IMR-90 (cell line): ENCODE results near the gene CATSPERE. TPM values are rescaled to one million over a fixed set of nuclear protein-coding genes. Genes with fewer than 3 reads are reported as not detected.

Experiments used
- ATAC-seq: fragments of 200-7000 bp; cut with Tn5 transposase; 2 replicates; pipeline ENCODE4 v1.9.1; 2020; ENCODE audit warnings: low read depth, mild to moderate bottlenecking, moderate library complexity
- BruUV-seq: library from RNA; stranded (reverse); fragments of 400-500 nt; replicated peaks from 2 replicates; lab custom pipeline; 2021; lab: Mats Ljungman, UMichigan
- CTCF ChIA-PET: fragments of 300-600 bp; formaldehyde crosslinking; extraction: SDS; loops from one replicate; lab custom pipeline; 2021; ENCODE audit warnings: antibody characterized with exemption; lab: Yijun Ruan, JAX
- POLR2A ChIA-PET: fragments of 300-600 bp; sonication (Branson Sonifier 250); formaldehyde crosslinking; loops from one replicate; lab custom pipeline; 2022; ENCODE audit warnings: antibody characterized with exemption; ENCODE audit not compliant: unreplicated experiment; lab: Charles Lee
- DNase-seq: peaks from one replicate; pipeline ENCODE4 v3.0.0; 2013
- H2AFZ ChIP-seq: replicated peaks from 2 replicates; pipeline ENCODE3; 2013; ENCODE audit warnings: low read length, mild to moderate bottlenecking; ENCODE audit not compliant: poor library complexity
- H2AK5ac ChIP-seq: 2 replicates; pipeline ENCODE4 v1.6.1; 2013; ENCODE audit warnings: low read depth, low read length, inconsistent platforms
- H2AK9ac ChIP-seq: replicated peaks from 2 replicates; pipeline ENCODE3; 2013; ENCODE audit warnings: mild to moderate bottlenecking, low read depth, low read length, moderate library complexity; ENCODE audit not compliant: poor library complexity
- H2BK120ac ChIP-seq: 2 replicates; pipeline ENCODE4 v1.6.1; 2013; ENCODE audit warnings: low read depth, low read length, inconsistent platforms
- H2BK15ac ChIP-seq: 3 replicates; pipeline ENCODE4 v1.6.1; 2013; ENCODE audit warnings: low read depth, low read length, inconsistent platforms
- H2BK20ac ChIP-seq: 2 replicates; pipeline ENCODE4 v1.6.1; 2013; ENCODE audit warnings: low read depth, mild to moderate bottlenecking, inconsistent platforms, low read length, moderate library complexity
- H2BK5ac ChIP-seq: 2 replicates; pipeline ENCODE4 v1.6.1; 2013; ENCODE audit warnings: mild to moderate bottlenecking, low read depth, low read length, inconsistent platforms; ENCODE audit not compliant: poor library complexity, severe bottlenecking
- H3K14ac ChIP-seq: replicated peaks from 2 replicates; pipeline ENCODE4 v1.6.1; 2013; ENCODE audit warnings: low read depth, low read length, inconsistent platforms
- H3K18ac ChIP-seq: 2 replicates; pipeline ENCODE4 v1.6.1; 2013; ENCODE audit warnings: low read depth, low read length, control low read depth
- H3K23ac ChIP-seq: 2 replicates; pipeline ENCODE4 v1.6.1; 2013; ENCODE audit warnings: low read depth, low read length, inconsistent platforms
- H3K27ac ChIP-seq: 2 replicates; pipeline ENCODE4 v1.5.1; 2013; ENCODE audit warnings: mild to moderate bottlenecking, control low read depth, low read length; ENCODE audit not compliant: insufficient read depth
- H3K27me3 ChIP-seq: 2 replicates; pipeline ENCODE4 v1.6.1; 2013; ENCODE audit warnings: low read length; ENCODE audit not compliant: control insufficient read depth, insufficient read depth
- H3K36me3 ChIP-seq: 2 replicates; pipeline ENCODE4 v1.6.1; 2013; ENCODE audit warnings: low read length, mixed read lengths; ENCODE audit not compliant: control insufficient read depth, insufficient read depth
- H3K4ac ChIP-seq: 2 replicates; pipeline ENCODE4 v1.6.1; 2013; ENCODE audit warnings: low read depth, low read length, inconsistent platforms
- H3K4me1 ChIP-seq: 2 replicates; pipeline ENCODE4 v1.6.1; 2013; ENCODE audit warnings: low read length, mixed read lengths; ENCODE audit not compliant: control insufficient read depth, insufficient read depth
- H3K4me2 ChIP-seq: 2 replicates; pipeline ENCODE4 v1.6.1; 2013; ENCODE audit warnings: low read depth, mild to moderate bottlenecking, control low read depth, low read length, moderate library complexity
- H3K4me3 ChIP-seq: 2 replicates; pipeline ENCODE4 v1.5.1; 2013; ENCODE audit warnings: low read depth, mild to moderate bottlenecking, control low read depth, low read length, moderate library complexity; ENCODE audit not compliant: insufficient read depth
- H3K56ac ChIP-seq: 2 replicates; pipeline ENCODE4 v1.6.1; 2013; ENCODE audit warnings: low read length, inconsistent platforms; ENCODE audit not compliant: insufficient read depth; ENCODE audit errors: extremely low read depth
- H3K79me1 ChIP-seq, 2 experiments: 2 replicates each; pipeline ENCODE4 v1.6.1; 2013; ENCODE audit warnings: low read length in 2 of 2, inconsistent platforms in 1 of 2, low read depth in 1 of 2
- H3K9ac ChIP-seq: 2 replicates; pipeline ENCODE4 v1.6.1; 2013; ENCODE audit warnings: low read depth, low read length, control low read depth
- H3K9me1 ChIP-seq: 2 replicates; pipeline ENCODE4 v1.6.1; 2013; ENCODE audit warnings: low read length, inconsistent platforms; ENCODE audit not compliant: insufficient read depth
- H3K9me3 ChIP-seq: 2 replicates; pipeline ENCODE4 v1.6.1; 2013; ENCODE audit warnings: low read length; ENCODE audit not compliant: control insufficient read depth, insufficient read depth
- H4K20me1 ChIP-seq: 2 replicates; pipeline ENCODE4 v1.6.1; 2013; ENCODE audit warnings: low read length, inconsistent platforms; ENCODE audit not compliant: insufficient read depth
- H4K5ac ChIP-seq: 2 replicates; pipeline ENCODE4 v1.6.1; 2013; ENCODE audit warnings: mild to moderate bottlenecking, low read depth, low read length, control low read depth
- H4K8ac ChIP-seq, 2 experiments: 2 replicates each; pipeline ENCODE4 v1.6.1; 2013; ENCODE audit warnings: low read depth in 2 of 2, low read length in 2 of 2, control low read depth in 1 of 2, inconsistent platforms in 1 of 2
- H4K91ac ChIP-seq: 2 replicates; pipeline ENCODE4 v1.6.1; 2013; ENCODE audit warnings: low read depth, low read length, inconsistent platforms; ENCODE audit not compliant: insufficient read depth
- BHLHE40 ChIP-seq: fragments of 150-350 bp; IDR thresholded peaks from 2 replicates; pipeline ENCODE4 v1.6.1; 2016; ENCODE audit warnings: mild to moderate bottlenecking, low read depth, low read length
- CEBPB ChIP-seq: IDR thresholded peaks from 2 replicates; pipeline ENCODE4 v1.6.1; 2012; ENCODE audit warnings: low read depth, low read length, improper control_type of control experiment
- CHD1 ChIP-seq: IDR thresholded peaks from 2 replicates; pipeline ENCODE4 v1.6.1; 2012; ENCODE audit warnings: low read depth, low read length, improper control_type of control experiment
- FOS ChIP-seq: fragments of 150-350 bp; IDR thresholded peaks from 2 replicates; pipeline ENCODE4 v1.6.1; 2016; ENCODE audit warnings: low read depth, low read length
- MAFK ChIP-seq: IDR thresholded peaks from 2 replicates; pipeline ENCODE4 v1.6.1; 2012; ENCODE audit warnings: low read depth, low read length, improper control_type of control experiment
- MAZ ChIP-seq: IDR thresholded peaks from 2 replicates; pipeline ENCODE4 v1.6.1; 2012; ENCODE audit warnings: low read depth, mild to moderate bottlenecking, low read length, improper control_type of control experiment, moderate library complexity, borderline replicate concordance
- MXI1 ChIP-seq: IDR thresholded peaks from 2 replicates; pipeline ENCODE4 v1.6.1; 2012; ENCODE audit warnings: low read depth, mild to moderate bottlenecking, low read length, moderate library complexity, borderline replicate concordance
- NFE2L2 ChIP-seq: fragments of 150-350 bp; IDR thresholded peaks from 2 replicates; pipeline ENCODE4 v1.6.1; 2016; ENCODE audit warnings: low read depth, mild to moderate bottlenecking, low read length
- POLR2A ChIP-seq: IDR thresholded peaks from 2 replicates; pipeline ENCODE4 v1.6.1; 2012; ENCODE audit warnings: mild to moderate bottlenecking, low read depth, low read length
- RAD21 ChIP-seq: IDR thresholded peaks from 2 replicates; pipeline ENCODE4 v1.6.1; 2012; ENCODE audit warnings: low read length, improper control_type of control experiment
- RCOR1 ChIP-seq: IDR thresholded peaks from 2 replicates; pipeline ENCODE4 v1.6.1; 2012; ENCODE audit warnings: mild to moderate bottlenecking, low read length, improper control_type of control experiment; ENCODE audit not compliant: insufficient replicate concordance
- RFX5 ChIP-seq: IDR thresholded peaks from 2 replicates; pipeline ENCODE4 v1.8.0; 2012; ENCODE audit warnings: low read depth, mild to moderate bottlenecking, low read length, moderate library complexity
- SMC3 ChIP-seq: fragments of 150-350 bp; IDR thresholded peaks from 2 replicates; pipeline ENCODE4 v1.6.1; 2016; ENCODE audit warnings: low read depth, mild to moderate bottlenecking, antibody characterized with exemption, low read length, moderate library complexity
- dilution Hi-C: fragments of 300-500 bp; cut with HindIII; formaldehyde crosslinking; loops from one replicate; pipeline ENCODE4 v1.14.3; 2018; ENCODE audit warnings: low sequenced_read_pairs; ENCODE audit not compliant: unreplicated experiment
- in situ Hi-C: fragments of 300-500 bp; cut with MboI; formaldehyde crosslinking; loops from 3 replicates; pipeline ENCODE4 v1.14.3; 2019; ENCODE audit warnings: low sequenced_read_pairs, inconsistent platforms, mixed read lengths
- intact Hi-C: fragments of 100-400 bp; cut with micrococcal nuclease; formaldehyde crosslinking; loops from 2 replicates; pipeline ENCODE4 v1.10.0; 2022
- polyA plus RNA-seq, 3 experiments: library from polyadenylated mRNA; depleted of rRNA; stranded (reverse); fragments of >200 nt; gene quantifications; 2 replicates each; pipeline ENCODE4 v1.2.3, GENCODE V29; 2012; ENCODE audit warnings: low replicate concordance in 1 of 3
- total RNA-seq: library from RNA; depleted of rRNA; stranded (reverse); fragments of >200 nt; gene quantifications from 2 replicates; pipeline ENCODE4 v1.2.3, GENCODE V29; 2012
- TF ChIP-seq, protein P1 (sequence below): fragments of 150-350 bp; IDR thresholded peaks from 2 replicates; pipeline ENCODE4 v1.6.1; 2017; ENCODE audit warnings: mild to moderate bottlenecking, antibody characterized with exemption, low read length, low read depth
- TF ChIP-seq, protein P2 (sequence below): conservative IDR thresholded peaks from 2 replicates; pipeline ENCODE4 v1.5.1; 2012; ENCODE audit warnings: mild to moderate bottlenecking, low read depth, low read length, improper control_type of control experiment
- TF ChIP-seq, protein P3 (sequence below): fragments of 150-350 bp; IDR thresholded peaks from 2 replicates; pipeline ENCODE4 v1.6.1; 2016; ENCODE audit warnings: low read depth, mild to moderate bottlenecking, low read length, moderate library complexity, borderline replicate concordance

CATSPERE gene
- total and polyA plus RNA-seq, 2 of the 4 experiments (the other 2 are of a cell fraction) = 0.07 to 0.18 TPM

DNA sequence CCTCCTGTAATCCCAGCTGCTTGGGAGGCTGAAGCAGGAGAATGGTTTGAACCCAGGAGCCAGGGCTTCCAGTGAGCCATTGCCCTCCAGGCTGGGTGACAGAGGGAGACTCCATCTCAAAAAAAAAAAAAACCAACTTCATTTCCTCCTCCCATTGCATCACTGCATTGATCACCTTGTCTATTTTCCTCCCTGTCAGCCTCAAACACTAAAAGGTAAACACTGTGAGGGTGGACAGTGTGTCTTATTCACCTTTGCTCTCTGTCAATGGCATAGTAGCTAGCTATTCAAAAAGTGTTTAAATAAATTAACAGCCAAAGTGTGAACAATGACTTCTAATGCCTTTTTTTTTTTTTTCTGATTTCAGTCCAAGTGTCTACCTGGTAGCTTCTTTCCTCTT is 178.5 kb downstream of the CATSPERE start:
- Histone ChIP-seq H4K91ac (no peak overlapping the region), H2BK120ac (no peak overlapping the region), H3K4me2 (no peak overlapping the region), H3K4me1 (no peaks in the 10 kb centered on the region), H4K5ac (no peak overlapping the region), H3K4ac (no peak overlapping the region), H2AK5ac (no peak overlapping the region), H3K36me3 (no peaks in the 10 kb centered on the region), H3K23ac (no peak overlapping the region), H4K20me1 (no peaks in the 10 kb centered on the region), H3K27me3 (peaks cover 21% of the 10 kb centered on the region), H3K9me1 (no peaks in the 10 kb centered on the region; the same call in 1 of the 2 replicates), H3K27ac (no peak overlapping the region), H3K14ac (no peak overlapping the region), H3K18ac (no peak overlapping the region), H2AFZ (no peak overlapping the region), H3K56ac (no peak overlapping the region), H2AK9ac (no peak overlapping the region), H3K9ac (no peak overlapping the region), H2BK15ac (no peak overlapping the region), H2BK5ac (no peak overlapping the region), H4K8ac (no peak overlapping the region), H3K4me3 (no peak overlapping the region), H3K79me1 (no peaks in the 10 kb centered on the region), H2BK20ac (no peak overlapping the region), H3K9me3 (no peaks in the 10 kb centered on the region; the same call in 1 of the 2 replicates)
- ATAC-seq (no peak), DNase-seq (no peak)
- ChIA-PET POLR2A (no interaction called here), CTCF (no interaction called here)
- in situ Hi-C loops = no loop called here
- intact Hi-C loops = no loop called here
- no peak for TF ChIP-seq FOS
- TF ChIP-seq POLR2A = no peak
- TF ChIP-seq CHD1 = no peak
- TF ChIP-seq BHLHE40 = no peak
- TF ChIP-seq, protein P1, sequence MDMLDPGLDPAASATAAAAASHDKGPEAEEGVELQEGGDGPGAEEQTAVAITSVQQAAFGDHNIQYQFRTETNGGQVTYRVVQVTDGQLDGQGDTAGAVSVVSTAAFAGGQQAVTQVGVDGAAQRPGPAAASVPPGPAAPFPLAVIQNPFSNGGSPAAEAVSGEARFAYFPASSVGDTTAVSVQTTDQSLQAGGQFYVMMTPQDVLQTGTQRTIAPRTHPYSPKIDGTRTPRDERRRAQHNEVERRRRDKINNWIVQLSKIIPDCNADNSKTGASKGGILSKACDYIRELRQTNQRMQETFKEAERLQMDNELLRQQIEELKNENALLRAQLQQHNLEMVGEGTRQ = no peak
- TF ChIP-seq RCOR1 = no peak
- no peak for TF ChIP-seq SMC3
- TF ChIP-seq RAD21 = no peak
- TF ChIP-seq RFX5 = no peak
- TF ChIP-seq NFE2L2 = no peak
- TF ChIP-seq MAFK = no peak
- no peak for TF ChIP-seq CEBPB
- TF ChIP-seq, protein P2, sequence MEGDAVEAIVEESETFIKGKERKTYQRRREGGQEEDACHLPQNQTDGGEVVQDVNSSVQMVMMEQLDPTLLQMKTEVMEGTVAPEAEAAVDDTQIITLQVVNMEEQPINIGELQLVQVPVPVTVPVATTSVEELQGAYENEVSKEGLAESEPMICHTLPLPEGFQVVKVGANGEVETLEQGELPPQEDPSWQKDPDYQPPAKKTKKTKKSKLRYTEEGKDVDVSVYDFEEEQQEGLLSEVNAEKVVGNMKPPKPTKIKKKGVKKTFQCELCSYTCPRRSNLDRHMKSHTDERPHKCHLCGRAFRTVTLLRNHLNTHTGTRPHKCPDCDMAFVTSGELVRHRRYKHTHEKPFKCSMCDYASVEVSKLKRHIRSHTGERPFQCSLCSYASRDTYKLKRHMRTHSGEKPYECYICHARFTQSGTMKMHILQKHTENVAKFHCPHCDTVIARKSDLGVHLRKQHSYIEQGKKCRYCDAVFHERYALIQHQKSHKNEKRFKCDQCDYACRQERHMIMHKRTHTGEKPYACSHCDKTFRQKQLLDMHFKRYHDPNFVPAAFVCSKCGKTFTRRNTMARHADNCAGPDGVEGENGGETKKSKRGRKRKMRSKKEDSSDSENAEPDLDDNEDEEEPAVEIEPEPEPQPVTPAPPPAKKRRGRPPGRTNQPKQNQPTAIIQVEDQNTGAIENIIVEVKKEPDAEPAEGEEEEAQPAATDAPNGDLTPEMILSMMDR = no peak
- no peak for TF ChIP-seq MAZ
- TF ChIP-seq, protein P3, sequence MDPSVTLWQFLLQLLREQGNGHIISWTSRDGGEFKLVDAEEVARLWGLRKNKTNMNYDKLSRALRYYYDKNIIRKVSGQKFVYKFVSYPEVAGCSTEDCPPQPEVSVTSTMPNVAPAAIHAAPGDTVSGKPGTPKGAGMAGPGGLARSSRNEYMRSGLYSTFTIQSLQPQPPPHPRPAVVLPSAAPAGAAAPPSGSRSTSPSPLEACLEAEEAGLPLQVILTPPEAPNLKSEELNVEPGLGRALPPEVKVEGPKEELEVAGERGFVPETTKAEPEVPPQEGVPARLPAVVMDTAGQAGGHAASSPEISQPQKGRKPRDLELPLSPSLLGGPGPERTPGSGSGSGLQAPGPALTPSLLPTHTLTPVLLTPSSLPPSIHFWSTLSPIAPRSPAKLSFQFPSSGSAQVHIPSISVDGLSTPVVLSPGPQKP = no peak
- no peak for TF ChIP-seq MXI1
- no TSS peak for BruUV-seq
- dilution Hi-C loops = no loop called here
